HAP-1 (cell line): ENCODE measurements around the gene CTNNA2.

Experiments used
- DNase-seq, 2 experiments: peaks; one replicate each; pipeline ENCODE4 v3.0.0-alpha.2; 2016 to 2020; ENCODE audit warnings: low spot score in 2 of 2
- H3K27me3 ChIP-seq: fragments of 250-450 bp; sonication (Bioruptor Pico); 2 replicates; pipeline ENCODE4 v1.5.1; 2020; ENCODE audit warnings: low read depth, mild to moderate bottlenecking, moderate library complexity
- H3K36me3 ChIP-seq: fragments of 250-450 bp; sonication (Bioruptor Pico); replicated peaks from 2 replicates; pipeline ENCODE4 v1.5.1; 2020; ENCODE audit warnings: mild to moderate bottlenecking
- H3K4me1 ChIP-seq: fragments of 250-450 bp; sonication (Bioruptor Pico); 2 replicates; pipeline ENCODE4 v1.5.1; 2020; ENCODE audit warnings: mild to moderate bottlenecking
- H3K4me3 ChIP-seq: fragments of 250-450 bp; sonication (Bioruptor Pico); 2 replicates; pipeline ENCODE4 v1.5.1; 2020; ENCODE audit warnings: mild to moderate bottlenecking, moderate library complexity
- H3K9me3 ChIP-seq: fragments of 250-450 bp; sonication (Bioruptor Pico); 2 replicates; pipeline ENCODE4 v1.5.1; 2020; ENCODE audit warnings: mild to moderate bottlenecking, moderate library complexity
- in situ Hi-C: fragments of 300-500 bp; cut with MboI; formaldehyde crosslinking; loops from 3 replicates; pipeline ENCODE4 v1.14.3; 2020; ENCODE audit warnings: low sequenced_read_pairs, inconsistent platforms, mixed read lengths

The CTNNA2 gene

GRCh38 chr2:79750321-79750720 is 237.5 kb downstream of the CTNNA2 start:
- H3K27me3 ChIP-seq = no peaks in the 10 kb centered on the region
- H3K4me1 ChIP-seq = no peaks in the 10 kb centered on the region
- H3K9me3 ChIP-seq = no peaks in the 10 kb centered on the region
- no peaks in the 10 kb centered on the region for H3K36me3 ChIP-seq
- DNase-seq = no peak
- no peak overlapping the region for H3K4me3 ChIP-seq
- in situ Hi-C loops = no loop called here

GRCh38 chr2:79757526-79757925 is 244.7 kb downstream of the CTNNA2 start:
- no peaks in the 10 kb centered on the region for H3K4me1 ChIP-seq
- H3K9me3 ChIP-seq = no peaks in the 10 kb centered on the region
- no peaks in the 10 kb centered on the region for H3K27me3 ChIP-seq
- in situ Hi-C loops = no loop called here
- no peak for DNase-seq
- H3K36me3 ChIP-seq = no peaks in the 10 kb centered on the region
- no peak overlapping the region for H3K4me3 ChIP-seq

GRCh38 chr2:79758042-79758441 is 245.2 kb downstream of the CTNNA2 start:
- in situ Hi-C loops = no loop called here
- no peaks in the 10 kb centered on the region for H3K9me3 ChIP-seq
- H3K27me3 ChIP-seq = no peaks in the 10 kb centered on the region
- H3K36me3 ChIP-seq = no peaks in the 10 kb centered on the region
- H3K4me1 ChIP-seq = no peaks in the 10 kb centered on the region
- H3K4me3 ChIP-seq = no peak overlapping the region
- no peak for DNase-seq

DNA sequence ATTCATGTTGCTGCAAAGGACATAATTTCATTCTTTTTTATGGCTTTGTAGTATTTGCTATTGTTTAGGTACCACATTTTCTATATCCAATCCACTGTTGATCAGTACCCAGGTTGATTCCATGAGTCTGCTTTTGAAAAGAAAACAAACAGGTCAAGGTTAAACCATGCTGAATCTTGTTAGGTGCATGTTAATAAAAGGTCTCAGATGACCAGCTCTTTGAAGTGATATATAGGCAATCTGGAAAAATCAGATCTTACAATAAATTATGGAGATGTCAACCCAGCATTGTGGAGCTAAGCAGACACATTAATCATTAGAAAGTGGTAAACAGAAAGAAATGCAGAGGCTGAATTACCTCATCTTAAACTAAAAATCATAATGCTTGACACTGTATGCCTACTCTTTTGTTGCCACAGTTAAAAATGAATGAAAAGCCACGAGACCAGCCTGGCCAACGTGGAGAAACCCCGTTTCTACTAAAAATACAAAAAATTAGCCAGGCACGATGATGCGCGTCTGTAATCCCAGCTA is 246.0 kb downstream of the CTNNA2 start:
- H3K36me3 ChIP-seq = no peaks in the 10 kb centered on the region
- H3K9me3 ChIP-seq = no peaks in the 10 kb centered on the region
- no peak overlapping the region for H3K4me3 ChIP-seq
- DNase-seq = no peak
- H3K4me1 ChIP-seq = no peaks in the 10 kb centered on the region
- in situ Hi-C loops = no loop called here
- H3K27me3 ChIP-seq = no peaks in the 10 kb centered on the region

GRCh38 chr2:79770926-79771325 is 258.1 kb downstream of the CTNNA2 start:
- in situ Hi-C loops = no loop called here
- Histone ChIP-seq H3K4me3 (no peak overlapping the region), H3K9me3 (no peaks in the 10 kb centered on the region), H3K36me3 (no peaks in the 10 kb centered on the region), H3K4me1 (no peaks in the 10 kb centered on the region), H3K27me3 (no peaks in the 10 kb centered on the region)
- no peak for DNase-seq

- Histone ChIP-seq H3K4me1 (no peaks in the 10 kb centered on the region), H3K9me3 (no peaks in the 10 kb centered on the region), H3K4me3 (no peak overlapping the region), H3K27me3 (no peaks in the 10 kb centered on the region), H3K36me3 (no peaks in the 10 kb centered on the region)
- in situ Hi-C loops = no loop called here
- no peak for DNase-seq
Measured at GRCh38 chr2:79771493-79771892, 258.6 kb downstream of the CTNNA2 start.

DNA sequence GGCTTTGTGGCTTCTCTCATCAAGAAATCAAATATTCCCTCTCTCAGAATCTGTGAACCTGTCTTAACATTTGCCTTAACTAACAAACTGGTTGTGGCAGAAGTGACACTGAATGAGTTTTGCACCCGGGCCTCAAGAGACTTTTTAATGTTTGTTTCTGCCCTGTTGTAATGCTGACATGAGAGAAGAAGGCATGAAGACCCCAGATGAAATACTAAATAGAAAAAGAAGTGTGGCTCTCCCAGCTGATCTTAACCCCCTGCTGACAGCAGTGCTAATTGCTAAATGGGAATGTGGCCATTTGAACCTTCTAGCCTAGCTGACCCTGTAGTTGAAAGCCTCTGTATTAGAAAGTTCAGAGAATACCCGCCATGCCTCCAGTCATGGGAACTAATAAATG is 261.2 kb downstream of the CTNNA2 start:
- Histone ChIP-seq H3K9me3 (no peaks in the 10 kb centered on the region), H3K4me3 (no peak overlapping the region), H3K27me3 (no peaks in the 10 kb centered on the region), H3K4me1 (no peaks in the 10 kb centered on the region), H3K36me3 (no peaks in the 10 kb centered on the region)
- in situ Hi-C loops = no loop called here
- no peak for DNase-seq

- Histone ChIP-seq H3K9me3 (no peaks in the 10 kb centered on the region), H3K27me3 (no peaks in the 10 kb centered on the region), H3K36me3 (no peaks in the 10 kb centered on the region), H3K4me1 (no peaks in the 10 kb centered on the region), H3K4me3 (no peak overlapping the region)
- no peak for DNase-seq
- in situ Hi-C loops = no loop called here
Measured at GRCh38 chr2:79776461-79776860, 263.6 kb downstream of the CTNNA2 start.

DNA sequence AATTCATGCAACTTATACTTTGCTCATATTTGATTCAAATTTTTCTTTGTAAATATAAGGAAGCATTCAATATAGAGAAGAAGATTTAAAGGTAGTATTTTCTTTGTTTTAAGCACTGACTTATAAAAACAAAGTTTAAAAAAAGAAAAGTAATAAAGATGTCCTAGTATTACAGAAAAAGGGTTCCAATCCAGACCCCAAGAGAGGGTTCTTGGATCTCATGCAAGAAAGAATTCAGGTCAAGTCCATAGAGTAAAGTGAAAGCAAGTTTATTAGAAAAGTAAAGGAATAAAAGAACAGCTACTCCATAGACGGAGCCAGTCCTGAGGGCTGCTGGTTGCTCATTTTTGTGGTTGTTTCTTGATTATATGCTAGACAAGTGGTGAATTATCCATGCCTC is 267.9 kb downstream of the CTNNA2 start:
- Histone ChIP-seq H3K4me3 (no peak overlapping the region), H3K36me3 (no peaks in the 10 kb centered on the region), H3K9me3 (no peaks in the 10 kb centered on the region), H3K27me3 (no peaks in the 10 kb centered on the region), H3K4me1 (no peaks in the 10 kb centered on the region)
- no peak for DNase-seq
- in situ Hi-C loops = no loop called here

GRCh38 chr2:79782576-79783452 is 270.0 kb downstream of the CTNNA2 start:
- Histone ChIP-seq H3K27me3 (no peaks in the 10 kb centered on the region), H3K4me3 (no peak overlapping the region), H3K4me1 (no peaks in the 10 kb centered on the region), H3K9me3 (no peaks in the 10 kb centered on the region), H3K36me3 (no peaks in the 10 kb centered on the region)
- in situ Hi-C loops = no loop called here
- DNase-seq = no peak

DNA sequence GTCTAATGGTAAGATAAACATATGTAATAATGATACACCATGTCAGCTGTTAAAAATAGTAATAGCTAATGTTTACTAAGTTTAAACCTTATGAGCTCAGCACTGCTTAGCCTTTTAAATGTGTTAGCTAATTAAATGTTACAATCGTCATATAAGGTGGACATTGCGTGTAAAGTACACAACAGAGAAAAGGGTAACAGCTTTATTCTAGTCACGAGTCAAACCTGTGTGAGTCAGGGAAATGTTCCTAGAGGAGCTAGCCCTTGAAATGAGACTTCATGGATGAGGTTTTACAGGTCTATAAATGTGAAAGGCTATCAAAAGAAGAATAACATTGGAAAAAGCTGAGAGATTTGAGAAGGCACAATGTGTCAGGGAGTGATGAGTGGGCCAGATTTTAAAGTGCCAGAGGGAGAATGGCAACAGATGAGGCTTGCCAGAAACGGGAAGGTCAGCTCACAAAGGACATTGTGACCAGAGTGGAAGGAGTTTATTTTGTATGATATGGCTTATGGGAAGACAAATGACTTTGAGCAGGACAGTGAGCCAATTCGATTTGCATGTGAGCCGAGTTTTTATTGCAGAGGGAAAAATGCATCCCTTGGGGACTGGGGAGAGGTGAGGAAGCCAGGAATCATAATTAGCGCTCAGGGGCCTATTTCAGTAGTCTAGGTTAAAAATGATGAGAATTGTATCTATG is 276.3 kb downstream of the CTNNA2 start:
- no peaks in the 10 kb centered on the region for H3K27me3 ChIP-seq
- H3K36me3 ChIP-seq = no peaks in the 10 kb centered on the region
- in situ Hi-C loops = no loop called here
- no peaks in the 10 kb centered on the region for H3K4me1 ChIP-seq
- H3K9me3 ChIP-seq = no peaks in the 10 kb centered on the region
- H3K4me3 ChIP-seq = no peak overlapping the region
- DNase-seq = no peak

- Histone ChIP-seq H3K27me3 (no peaks in the 10 kb centered on the region), H3K4me3 (no peak overlapping the region), H3K36me3 (no peaks in the 10 kb centered on the region), H3K9me3 (no peaks in the 10 kb centered on the region), H3K4me1 (no peaks in the 10 kb centered on the region)
- DNase-seq = no peak
- in situ Hi-C loops = no loop called here
Measured at GRCh38 chr2:79789811-79790210, 277.0 kb downstream of the CTNNA2 start.

GRCh38 chr2:79792090-79792489 is 279.2 kb downstream of the CTNNA2 start:
- DNase-seq = no peak
- Histone ChIP-seq H3K4me3 (no peak overlapping the region), H3K9me3 (no peaks in the 10 kb centered on the region), H3K27me3 (no peaks in the 10 kb centered on the region), H3K36me3 (no peaks in the 10 kb centered on the region), H3K4me1 (no peaks in the 10 kb centered on the region)
- in situ Hi-C loops = no loop called here

GRCh38 chr2:79793006-79793405 is 280.2 kb downstream of the CTNNA2 start:
- no peaks in the 10 kb centered on the region for H3K4me1 ChIP-seq
- H3K36me3 ChIP-seq = no peaks in the 10 kb centered on the region
- in situ Hi-C loops = no loop called here
- H3K9me3 ChIP-seq = no peaks in the 10 kb centered on the region
- no peaks in the 10 kb centered on the region for H3K27me3 ChIP-seq
- no peak for DNase-seq
- no peak overlapping the region for H3K4me3 ChIP-seq
